G401 (cell line): Measurements from ENCODE around the gene CACNA1A. TPM values are rescaled to one million over a fixed set of nuclear protein-coding genes. Genes with fewer than 3 reads are reported as not detected.
A peak's percentile ranks its signal among the peaks of the same experiment; 100 is the strongest.

Experiments used
- DNase-seq: peaks from one replicate; pipeline ENCODE4 v3.0.0-alpha.2; 2015; ENCODE audit warnings: low spot score
- in situ Hi-C: cut with HindIII; loops from 2 replicates; pipeline ENCODE4 v1.10.0; 2016; ENCODE audit warnings: low sequenced_read_pairs, mixed read lengths
- total RNA-seq: library from RNA; depleted of rRNA; stranded (reverse); fragments of >200 nt; shearing (Covaris generic); gene quantifications from 2 replicates; pipeline ENCODE4 v1.2.3, GENCODE V29; 2014

Gene CACNA1A
- total RNA-seq, 1 experiment from 2014 or later = 0.24 TPM

GRCh38 chr19:13502231-13502630, 4.0 kb downstream of the CACNA1A start:
- in situ Hi-C loops = no loop called here
- peak; percentile 75 for DNase-seq

GRCh38 chr19:13499692-13500091, 6.6 kb downstream of the CACNA1A start:
- DNase-seq = peak; percentile 59
- in situ Hi-C loops = no loop called here

- in situ Hi-C loops = loop anchor here (5.0 kb wide), 1 partner anchor 76 kb away; no protein-coding TSS in a partner anchor
Observed at GRCh38 chr19:13493516-13494310, 12.6 kb downstream of the CACNA1A start.

GRCh38 chr19:13492128-13492527, 14.2 kb downstream of the CACNA1A start:
- in situ Hi-C loops = loop anchor here (5.0 kb wide), 1 partner anchor 75 kb away; no protein-coding TSS in a partner anchor
- peak; percentile 38 for DNase-seq

More at GRCh38 chr19:13493516-13494310, 12.6 kb downstream of the CACNA1A start:
- DNase-seq = no peak

- no peak for DNase-seq
- in situ Hi-C loops = no loop called here
Observed at GRCh38 chr19:13487985-13488384, 18.3 kb downstream of the CACNA1A start.

GRCh38 chr19:13484166-13484565, 22.1 kb downstream of the CACNA1A start:
- DNase-seq = peak; percentile 97
- in situ Hi-C loops = no loop called here

- DNase-seq = no peak
- in situ Hi-C loops = no loop called here
Observed at GRCh38 chr19:13483215-13483614, 23.1 kb downstream of the CACNA1A start.

- peak; percentile 51 for DNase-seq
- in situ Hi-C loops = no loop called here
Observed at GRCh38 chr19:13478576-13478975, 27.7 kb downstream of the CACNA1A start.

GRCh38 chr19:13476071-13476470, 30.2 kb downstream of the CACNA1A start:
- DNase-seq = peak; percentile 87
- in situ Hi-C loops = no loop called here

- in situ Hi-C loops = no loop called here
- no peak for DNase-seq
Observed at GRCh38 chr19:13475044-13475443, 31.2 kb downstream of the CACNA1A start.

- in situ Hi-C loops = no loop called here
- DNase-seq = no peak
Observed at GRCh38 chr19:13466697-13467096, 39.6 kb downstream of the CACNA1A start.

- no peak for DNase-seq
- in situ Hi-C loops = no loop called here
Observed at GRCh38 chr19:13463296-13463695, 43.0 kb downstream of the CACNA1A start.

- DNase-seq = peak; percentile 93
- in situ Hi-C loops = no loop called here
Observed at GRCh38 chr19:13461536-13461935, 44.7 kb downstream of the CACNA1A start.

GRCh38 chr19:13460045-13460444, 46.2 kb downstream of the CACNA1A start:
- DNase-seq = no peak
- in situ Hi-C loops = no loop called here

- in situ Hi-C loops = no loop called here
- DNase-seq = peak; percentile 92
Observed at GRCh38 chr19:13459351-13459750, 46.9 kb downstream of the CACNA1A start.

GRCh38 chr19:13451434-13451995, 54.8 kb downstream of the CACNA1A start:
- no peak for DNase-seq
- in situ Hi-C loops = no loop called here

GRCh38 chr19:13447978-13448377, 58.3 kb downstream of the CACNA1A start:
- in situ Hi-C loops = no loop called here
- DNase-seq = no peak

GRCh38 chr19:13441810-13442512, 64.3 kb downstream of the CACNA1A start:
- in situ Hi-C loops = no loop called here
- DNase-seq = peak; percentile 97

- no peak for DNase-seq
- in situ Hi-C loops = no loop called here
Observed at GRCh38 chr19:13437919-13438618, 68.2 kb downstream of the CACNA1A start.
